ENCODE data around the gene RBX1.

- TF ChIP-seq REST (IDR thresholded peaks at IDR 0.05; ENCODE audit: borderline replicate concordance) (no peak), CTCF (IDR thresholded peaks at IDR 0.05; ENCODE audit: poor library complexity, severe bottlenecking) (no peak), POLR2AphosphoS5 (IDR thresholded peaks at IDR 0.05) (no peak), EP300 (conservative IDR thresholded peaks at IDR 0.05; ENCODE audit: poor library complexity, severe bottlenecking) (no peak), TAF1 (IDR thresholded peaks at IDR 0.05; ENCODE audit: low read depth) (no peak), EZH2 (IDR thresholded peaks at IDR 0.05; ENCODE audit: borderline replicate concordance, insufficient read depth, low read length, poor library complexity, severe bottlenecking) (no peak), RAD21 (conservative IDR thresholded peaks at IDR 0.05) (no peak), SMC3 (conservative IDR thresholded peaks at IDR 0.05; ENCODE audit: poor library complexity) (no peak)
Observed at GRCh38 chr22:40920526-40920925, 30.7 kb upstream of the RBX1 start.
